KMS-11 (cell line): ENCODE measurements around the gene TAGLN3.

Source experiments
- H2AFZ ChIP-seq: fragments of 200-600 bp; sonication (generic); 2 replicates; pipeline ENCODE4 v1.6.1; 2016; ENCODE audit warnings: antibody characterized with exemption, mixed run types, low read depth
- H3K27ac ChIP-seq: fragments of 200-600 bp; sonication (generic); 2 replicates; pipeline ENCODE4 v1.6.1; 2016; ENCODE audit warnings: mild to moderate bottlenecking, mixed run types
- H3K27me3 ChIP-seq: fragments of 200-600 bp; sonication (generic); 2 replicates; pipeline ENCODE4 v1.6.1; 2017; ENCODE audit warnings: mild to moderate bottlenecking, low read depth, mixed run types, moderate library complexity; ENCODE audit not compliant: insufficient read depth
- H3K36me3 ChIP-seq: fragments of 200-600 bp; sonication (generic); 2 replicates; pipeline ENCODE4 v1.6.1; 2017; ENCODE audit warnings: mild to moderate bottlenecking, mixed run types; ENCODE audit not compliant: insufficient read depth
- H3K4me1 ChIP-seq: fragments of 200-600 bp; sonication (generic); 2 replicates; pipeline ENCODE4 v1.6.1; 2016; ENCODE audit warnings: mild to moderate bottlenecking, low read depth, mixed run types; ENCODE audit not compliant: poor library complexity, severe bottlenecking
- H3K4me2 ChIP-seq: fragments of 200-600 bp; sonication (generic); 2 replicates; pipeline ENCODE4 v1.7.0; 2016; ENCODE audit warnings: mild to moderate bottlenecking, mixed run types
- H3K4me3 ChIP-seq: fragments of 200-600 bp; sonication (generic); IDR thresholded peaks from 2 replicates; pipeline ENCODE4 v1.6.1; 2017; ENCODE audit warnings: low read depth, low read length, mixed read lengths; ENCODE audit not compliant: insufficient read depth
- H3K79me2 ChIP-seq: fragments of 200-600 bp; sonication (generic); 2 replicates; pipeline ENCODE4 v1.6.1; 2016; ENCODE audit warnings: low read depth, mixed run types; ENCODE audit not compliant: insufficient read depth
- H3K9ac ChIP-seq: fragments of 200-600 bp; sonication (generic); 2 replicates; pipeline ENCODE4 v1.6.1; 2016; ENCODE audit warnings: mild to moderate bottlenecking, mixed run types
- H4K20me1 ChIP-seq: fragments of 200-600 bp; sonication (generic); 2 replicates; pipeline ENCODE4 v1.6.1; 2016; ENCODE audit warnings: mild to moderate bottlenecking, mixed run types; ENCODE audit not compliant: insufficient read depth
- TF ChIP-seq, protein P1 (sequence below): fragments of 200-600 bp; sonication (generic); conservative IDR thresholded peaks from 2 replicates; pipeline ENCODE4 v1.6.1; 2017; ENCODE audit warnings: low read depth, mild to moderate bottlenecking, antibody characterized with exemption, low read length, moderate library complexity, mixed read lengths

The TAGLN3 gene

GRCh38 chr3:111978583-111979433, 19.9 kb upstream of the TAGLN3 start, which contains the start of gene ABHD10:
Gene ABHD10 (plus strand): TSS chr3:111979026. CDS start chr3:111979062, 36 bp downstream.
- no peaks in the 10 kb centered on the region for H3K27me3 ChIP-seq
- H3K79me2 ChIP-seq, result peaks cover 28% of the 10 kb centered on the region; the same call in 1 of the 2 replicates
- H3K4me2 ChIP-seq, result peak within 1 kb of the TSS; percentile 63
- H3K4me3 ChIP-seq, result peak within 1 kb of the TSS; percentile 66
- H3K9ac ChIP-seq, result peak within 1 kb of the TSS; percentile 85
- peaks cover 15% of the 10 kb centered on the region for H3K4me1 ChIP-seq
- no peaks in the 10 kb centered on the region for H3K36me3 ChIP-seq
- H3K27ac ChIP-seq, result peak within 1 kb of the TSS; percentile 58
- no peaks in the 10 kb centered on the region for H4K20me1 ChIP-seq
- TF ChIP-seq, protein P1, sequence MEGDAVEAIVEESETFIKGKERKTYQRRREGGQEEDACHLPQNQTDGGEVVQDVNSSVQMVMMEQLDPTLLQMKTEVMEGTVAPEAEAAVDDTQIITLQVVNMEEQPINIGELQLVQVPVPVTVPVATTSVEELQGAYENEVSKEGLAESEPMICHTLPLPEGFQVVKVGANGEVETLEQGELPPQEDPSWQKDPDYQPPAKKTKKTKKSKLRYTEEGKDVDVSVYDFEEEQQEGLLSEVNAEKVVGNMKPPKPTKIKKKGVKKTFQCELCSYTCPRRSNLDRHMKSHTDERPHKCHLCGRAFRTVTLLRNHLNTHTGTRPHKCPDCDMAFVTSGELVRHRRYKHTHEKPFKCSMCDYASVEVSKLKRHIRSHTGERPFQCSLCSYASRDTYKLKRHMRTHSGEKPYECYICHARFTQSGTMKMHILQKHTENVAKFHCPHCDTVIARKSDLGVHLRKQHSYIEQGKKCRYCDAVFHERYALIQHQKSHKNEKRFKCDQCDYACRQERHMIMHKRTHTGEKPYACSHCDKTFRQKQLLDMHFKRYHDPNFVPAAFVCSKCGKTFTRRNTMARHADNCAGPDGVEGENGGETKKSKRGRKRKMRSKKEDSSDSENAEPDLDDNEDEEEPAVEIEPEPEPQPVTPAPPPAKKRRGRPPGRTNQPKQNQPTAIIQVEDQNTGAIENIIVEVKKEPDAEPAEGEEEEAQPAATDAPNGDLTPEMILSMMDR, result no peak
- peak within 1 kb of the TSS; percentile 84 for H2AFZ ChIP-seq

GRCh38 chr3:111979434-111980038, 19.2 kb upstream of the TAGLN3 start:
- H3K79me2 ChIP-seq, result peaks cover 28% of the 10 kb centered on the region; the same call in 1 of the 2 replicates
- H4K20me1 ChIP-seq, result no peaks in the 10 kb centered on the region
- H3K36me3 ChIP-seq, result no peaks in the 10 kb centered on the region
- peak overlapping the region; percentile 58; the same call in 1 of the 2 replicates for H3K27ac ChIP-seq
- no peaks in the 10 kb centered on the region for H3K27me3 ChIP-seq
- peak overlapping the region; percentile 85 for H3K9ac ChIP-seq
- no peak overlapping the region for H3K4me3 ChIP-seq
- peak overlapping the region; percentile 84 for H2AFZ ChIP-seq
- TF ChIP-seq, protein P1, result no peak
- peak overlapping the region; percentile 63 for H3K4me2 ChIP-seq
- peaks cover 15% of the 10 kb centered on the region for H3K4me1 ChIP-seq

GRCh38 chr3:111980716-111981456, 17.8 kb upstream of the TAGLN3 start:
- Histone ChIP-seq H4K20me1 (no peaks in the 10 kb centered on the region), H3K9ac (no peak overlapping the region), H3K4me2 (no peak overlapping the region), H3K27me3 (no peaks in the 10 kb centered on the region), H2AFZ (no peak overlapping the region), H3K4me1 (peaks cover 15% of the 10 kb centered on the region), H3K36me3 (no peaks in the 10 kb centered on the region), H3K79me2 (peaks cover 28% of the 10 kb centered on the region; the same call in 1 of the 2 replicates), H3K4me3 (no peak overlapping the region), H3K27ac (no peak overlapping the region)
- TF ChIP-seq, protein P1, result no peak

DNA sequence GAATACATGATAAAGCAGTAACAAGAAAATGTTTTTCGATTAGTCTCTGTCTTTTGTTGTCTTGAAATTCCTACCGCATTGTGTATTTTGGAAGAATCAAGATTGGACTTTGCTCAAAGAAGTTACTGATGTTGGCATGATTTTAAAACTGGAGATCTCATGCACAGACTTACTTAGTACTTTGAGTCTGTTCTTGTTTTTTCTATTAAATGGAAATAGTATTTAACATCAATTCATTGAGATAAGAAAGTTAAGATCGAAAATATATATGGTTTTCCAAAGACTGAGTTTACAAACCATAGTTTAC, 17.3 kb upstream of the TAGLN3 start:
- TF ChIP-seq, protein P1, result no peak
- Histone ChIP-seq H3K36me3 (no peaks in the 10 kb centered on the region), H3K4me1 (peaks cover 15% of the 10 kb centered on the region), H3K27ac (no peak overlapping the region), H3K27me3 (no peaks in the 10 kb centered on the region), H3K9ac (no peak overlapping the region), H3K4me3 (no peak overlapping the region), H3K79me2 (peaks cover 28% of the 10 kb centered on the region; the same call in 1 of the 2 replicates), H4K20me1 (no peaks in the 10 kb centered on the region), H2AFZ (no peak overlapping the region), H3K4me2 (no peak overlapping the region)
